ENCODE data around the gene BAD. TPM values are rescaled to one million over a fixed set of nuclear protein-coding genes. Genes with fewer than 3 reads are reported as not detected.
A peak's percentile ranks its signal among the peaks of the same experiment; 100 is the strongest.

BAD gene
- total and polyA plus RNA-seq, 2 of the 13 experiments (the other 11 are each of a cell fraction or from before 2014, with no cell fraction given), result 17.9 to 28.5 TPM

DNA sequence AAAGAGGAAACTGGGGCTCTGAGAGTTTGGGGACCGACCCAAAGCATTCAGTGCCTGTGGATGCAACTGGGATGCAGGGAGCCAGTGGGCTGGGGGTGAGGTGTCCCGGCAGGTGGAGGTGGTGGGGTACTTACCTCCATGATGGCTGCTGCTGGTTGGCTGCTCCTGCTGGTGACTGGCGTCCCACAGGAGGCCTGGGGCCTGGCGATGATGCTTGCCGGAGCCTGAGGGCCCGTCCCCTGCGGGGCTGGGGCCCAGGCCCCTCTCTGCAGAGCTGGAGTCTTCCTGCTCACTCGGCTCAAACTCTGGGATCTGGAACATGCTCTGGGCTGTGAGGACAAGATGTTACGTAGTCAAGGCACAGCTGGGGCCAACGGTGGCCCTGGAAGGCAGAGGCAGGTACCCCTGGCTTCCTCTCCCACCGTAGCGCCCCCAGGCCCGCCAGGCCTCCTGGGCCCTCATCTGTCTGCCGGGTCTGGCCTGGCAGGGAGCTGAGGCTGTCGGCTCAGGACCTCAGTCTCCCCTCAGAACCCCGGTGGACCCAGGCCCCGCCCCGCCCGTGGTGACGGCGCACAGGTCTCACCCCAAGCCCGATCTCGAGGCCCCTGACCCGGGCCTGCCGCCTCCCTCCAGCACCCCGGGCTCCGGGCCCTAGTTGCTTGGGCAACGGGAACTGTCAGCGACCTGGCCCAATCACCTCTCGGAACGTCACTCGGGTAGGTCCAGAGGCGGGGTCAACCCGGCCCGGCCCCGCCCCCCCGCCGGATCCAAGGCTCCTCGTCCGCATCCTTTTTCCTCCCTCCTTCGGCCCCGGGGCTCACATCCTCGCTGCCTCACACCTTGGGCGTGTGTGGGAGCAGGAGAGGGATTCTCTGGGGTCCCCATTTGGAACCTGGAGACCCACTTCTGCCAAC, at the start of gene BAD (continued):
- TF ChIP-seq SMYD3 (CRISPR knock-in tag; IDR thresholded peaks at IDR 0.05) (no peak), TBX3 (IDR thresholded peaks at IDR 0.05; ENCODE audit: borderline replicate concordance) (no peak), ZNF660 (CRISPR knock-in tag; IDR thresholded peaks at IDR 0.05; ENCODE audit: borderline replicate concordance, low read depth) (no peak), ZNF44 (CRISPR knock-in tag; IDR thresholded peaks at IDR 0.05) (peak; percentile 48; the same call in 1 of the 2 replicates), STAG1 (CRISPR knock-in tag; IDR thresholded peaks at IDR 0.05) (no peak), ZNF768 (CRISPR knock-in tag; IDR thresholded peaks at IDR 0.05) (no peak), RFX3 (CRISPR knock-in tag; IDR thresholded peaks at IDR 0.05) (peak; percentile 92), HNRNPUL1 (IDR thresholded peaks at IDR 0.05; ENCODE audit: low read depth, low read length) (no peak), EHMT2 (IDR thresholded peaks at IDR 0.05; ENCODE audit: borderline replicate concordance, low read depth, low read length) (no peak), ATF7-NPFF (CRISPR knock-in tag; IDR thresholded peaks at IDR 0.05; ENCODE audit: low read depth) (no peak), TAF1 (CRISPR knock-in tag; IDR thresholded peaks at IDR 0.05) (peak; percentile 53; the same call in 1 of the 2 replicates), SIX4 (CRISPR knock-in tag; IDR thresholded peaks at IDR 0.05) (no peak), NFATC3 (CRISPR knock-in tag; IDR thresholded peaks at IDR 0.05) (no peak), ZNF282 (IDR thresholded peaks at IDR 0.05; ENCODE audit: partially characterized antibody) (no peak), ZC3H13 (CRISPR knock-in tag; IDR thresholded peaks at IDR 0.05) (no peak)
- TF ChIP-seq, protein P1, sequence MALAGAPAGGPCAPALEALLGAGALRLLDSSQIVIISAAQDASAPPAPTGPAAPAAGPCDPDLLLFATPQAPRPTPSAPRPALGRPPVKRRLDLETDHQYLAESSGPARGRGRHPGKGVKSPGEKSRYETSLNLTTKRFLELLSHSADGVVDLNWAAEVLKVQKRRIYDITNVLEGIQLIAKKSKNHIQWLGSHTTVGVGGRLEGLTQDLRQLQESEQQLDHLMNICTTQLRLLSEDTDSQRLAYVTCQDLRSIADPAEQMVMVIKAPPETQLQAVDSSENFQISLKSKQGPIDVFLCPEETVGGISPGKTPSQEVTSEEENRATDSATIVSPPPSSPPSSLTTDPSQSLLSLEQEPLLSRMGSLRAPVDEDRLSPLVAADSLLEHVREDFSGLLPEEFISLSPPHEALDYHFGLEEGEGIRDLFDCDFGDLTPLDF (CRISPR knock-in tag; IDR thresholded peaks at IDR 0.05), result no peak; the same call in 1 of the 2 replicates
- TF ChIP-seq, protein P2, sequence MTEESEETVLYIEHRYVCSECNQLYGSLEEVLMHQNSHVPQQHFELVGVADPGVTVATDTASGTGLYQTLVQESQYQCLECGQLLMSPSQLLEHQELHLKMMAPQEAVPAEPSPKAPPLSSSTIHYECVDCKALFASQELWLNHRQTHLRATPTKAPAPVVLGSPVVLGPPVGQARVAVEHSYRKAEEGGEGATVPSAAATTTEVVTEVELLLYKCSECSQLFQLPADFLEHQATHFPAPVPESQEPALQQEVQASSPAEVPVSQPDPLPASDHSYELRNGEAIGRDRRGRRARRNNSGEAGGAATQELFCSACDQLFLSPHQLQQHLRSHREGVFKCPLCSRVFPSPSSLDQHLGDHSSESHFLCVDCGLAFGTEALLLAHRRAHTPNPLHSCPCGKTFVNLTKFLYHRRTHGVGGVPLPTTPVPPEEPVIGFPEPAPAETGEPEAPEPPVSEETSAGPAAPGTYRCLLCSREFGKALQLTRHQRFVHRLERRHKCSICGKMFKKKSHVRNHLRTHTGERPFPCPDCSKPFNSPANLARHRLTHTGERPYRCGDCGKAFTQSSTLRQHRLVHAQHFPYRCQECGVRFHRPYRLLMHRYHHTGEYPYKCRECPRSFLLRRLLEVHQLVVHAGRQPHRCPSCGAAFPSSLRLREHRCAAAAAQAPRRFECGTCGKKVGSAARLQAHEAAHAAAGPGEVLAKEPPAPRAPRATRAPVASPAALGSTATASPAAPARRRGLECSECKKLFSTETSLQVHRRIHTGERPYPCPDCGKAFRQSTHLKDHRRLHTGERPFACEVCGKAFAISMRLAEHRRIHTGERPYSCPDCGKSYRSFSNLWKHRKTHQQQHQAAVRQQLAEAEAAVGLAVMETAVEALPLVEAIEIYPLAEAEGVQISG (CRISPR knock-in tag; IDR thresholded peaks at IDR 0.05), result no peak
- TF ChIP-seq, protein P3, sequence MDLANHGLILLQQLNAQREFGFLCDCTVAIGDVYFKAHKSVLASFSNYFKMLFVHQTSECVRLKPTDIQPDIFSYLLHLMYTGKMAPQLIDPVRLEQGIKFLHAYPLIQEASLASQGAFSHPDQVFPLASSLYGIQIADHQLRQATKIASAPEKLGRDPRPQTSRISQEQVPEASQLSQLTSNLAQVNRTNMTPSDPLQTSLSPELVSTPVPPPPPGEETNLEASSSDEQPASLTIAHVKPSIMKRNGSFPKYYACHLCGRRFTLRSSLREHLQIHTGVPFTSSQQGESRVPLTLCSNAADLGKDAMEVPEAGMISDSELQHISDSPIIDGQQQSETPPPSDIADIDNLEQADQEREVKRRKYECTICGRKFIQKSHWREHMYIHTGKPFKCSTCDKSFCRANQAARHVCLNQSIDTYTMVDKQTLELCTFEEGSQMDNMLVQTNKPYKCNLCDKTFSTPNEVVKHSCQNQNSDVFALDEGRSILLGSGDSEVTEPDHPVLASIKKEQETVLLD (CRISPR knock-in tag; IDR thresholded peaks at IDR 0.05; ENCODE audit: low read depth), result no peak
- TF ChIP-seq, protein P4, sequence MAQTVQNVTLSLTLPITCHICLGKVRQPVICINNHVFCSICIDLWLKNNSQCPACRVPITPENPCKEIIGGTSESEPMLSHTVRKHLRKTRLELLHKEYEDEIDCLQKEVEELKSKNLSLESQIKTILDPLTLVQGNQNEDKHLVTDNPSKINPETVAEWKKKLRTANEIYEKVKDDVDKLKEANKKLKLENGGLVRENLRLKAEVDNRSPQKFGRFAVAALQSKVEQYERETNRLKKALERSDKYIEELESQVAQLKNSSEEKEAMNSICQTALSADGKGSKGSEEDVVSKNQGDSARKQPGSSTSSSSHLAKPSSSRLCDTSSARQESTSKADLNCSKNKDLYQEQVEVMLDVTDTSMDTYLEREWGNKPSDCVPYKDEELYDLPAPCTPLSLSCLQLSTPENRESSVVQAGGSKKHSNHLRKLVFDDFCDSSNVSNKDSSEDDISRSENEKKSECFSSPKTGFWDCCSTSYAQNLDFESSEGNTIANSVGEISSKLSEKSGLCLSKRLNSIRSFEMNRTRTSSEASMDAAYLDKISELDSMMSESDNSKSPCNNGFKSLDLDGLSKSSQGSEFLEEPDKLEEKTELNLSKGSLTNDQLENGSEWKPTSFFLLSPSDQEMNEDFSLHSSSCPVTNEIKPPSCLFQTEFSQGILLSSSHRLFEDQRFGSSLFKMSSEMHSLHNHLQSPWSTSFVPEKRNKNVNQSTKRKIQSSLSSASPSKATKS (CRISPR knock-in tag; IDR thresholded peaks at IDR 0.05), result no peak
- TF ChIP-seq, protein P5, sequence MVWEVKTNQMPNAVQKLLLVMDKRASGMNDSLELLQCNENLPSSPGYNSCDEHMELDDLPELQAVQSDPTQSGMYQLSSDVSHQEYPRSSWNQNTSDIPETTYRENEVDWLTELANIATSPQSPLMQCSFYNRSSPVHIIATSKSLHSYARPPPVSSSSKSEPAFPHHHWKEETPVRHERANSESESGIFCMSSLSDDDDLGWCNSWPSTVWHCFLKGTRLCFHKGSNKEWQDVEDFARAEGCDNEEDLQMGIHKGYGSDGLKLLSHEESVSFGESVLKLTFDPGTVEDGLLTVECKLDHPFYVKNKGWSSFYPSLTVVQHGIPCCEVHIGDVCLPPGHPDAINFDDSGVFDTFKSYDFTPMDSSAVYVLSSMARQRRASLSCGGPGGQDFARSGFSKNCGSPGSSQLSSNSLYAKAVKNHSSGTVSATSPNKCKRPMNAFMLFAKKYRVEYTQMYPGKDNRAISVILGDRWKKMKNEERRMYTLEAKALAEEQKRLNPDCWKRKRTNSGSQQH (CRISPR knock-in tag; IDR thresholded peaks at IDR 0.05; ENCODE audit: low read depth), result 0 out of 2 replicates have a peak, but pooled peaks have one; percentile 18
